H1 (cell line): ENCODE data around the gene ZBTB46.

Source experiments
- BACH1 ChIP-seq: IDR thresholded peaks from 2 replicates; pipeline ENCODE4 v1.6.1; 2012; ENCODE audit warnings: low read length, improper control_type of control experiment
- CTCF ChIP-seq, 3 experiments: IDR thresholded peaks; 1 replicate in 2 of 3; 2 replicates in 1 of 3; pipeline versions ENCODE4 v1.5.1 to v1.6.1; 2011; ENCODE audit warnings: low read length in 3 of 3, mild to moderate bottlenecking in 3 of 3, inconsistent platforms in 2 of 3, low read depth in 1 of 3, moderate library complexity in 1 of 3; ENCODE audit not compliant: insufficient read depth in 1 of 3; ENCODE audit errors: control extremely low read depth in 1 of 3
- EGR1 ChIP-seq: IDR thresholded peaks from 2 replicates; pipeline ENCODE4 v1.6.1; 2011; ENCODE audit warnings: low read depth, low read length, borderline replicate concordance
- EZH2 ChIP-seq: fragments of 200-600 bp; sonication (generic); IDR thresholded peaks from 2 replicates; pipeline ENCODE4 v1.7.1; 2012; ENCODE audit warnings: low read depth, mild to moderate bottlenecking, moderate library complexity, low read length, inconsistent platforms; ENCODE audit not compliant: severe bottlenecking
- MAX ChIP-seq: IDR thresholded peaks from 2 replicates; pipeline ENCODE4 v1.6.1; 2012; ENCODE audit warnings: inconsistent platforms
- NRF1 ChIP-seq: IDR thresholded peaks from 2 replicates; pipeline ENCODE4 v1.6.1; 2011; ENCODE audit warnings: mild to moderate bottlenecking, low read depth, low read length, improper control_type of control experiment
- POLR2A ChIP-seq, 2 experiments: IDR thresholded peaks; 1 replicate in 1 of 2; 2 replicates in 1 of 2; pipeline ENCODE4 v1.6.1; 2011; ENCODE audit warnings: low read depth in 2 of 2, low read length in 2 of 2, mild to moderate bottlenecking in 2 of 2; ENCODE audit errors: control extremely low read depth in 1 of 2
- POLR2AphosphoS5 ChIP-seq: IDR thresholded peaks from 2 replicates; pipeline ENCODE4 v1.6.1; 2011; ENCODE audit warnings: low read depth, low read length
- RBBP5 ChIP-seq: IDR thresholded peaks from 2 replicates; pipeline ENCODE4 v1.7.1; 2012; ENCODE audit warnings: low read depth, mild to moderate bottlenecking, inconsistent platforms, low read length, moderate library complexity, borderline replicate concordance
- RFX5 ChIP-seq: IDR thresholded peaks from 2 replicates; pipeline ENCODE4 v1.6.1; 2011; ENCODE audit warnings: low read depth, low read length, improper control_type of control experiment, borderline replicate concordance
- SIN3A ChIP-seq, 2 experiments: IDR thresholded peaks in 1 of 2; conservative IDR thresholded peaks in 1 of 2; 2 replicates each; pipeline ENCODE4 v1.6.1; 2011 to 2012; ENCODE audit warnings: low read length in 2 of 2, improper control_type of control experiment in 1 of 2, low read depth in 1 of 2, mild to moderate bottlenecking in 1 of 2
- YY1 ChIP-seq: IDR thresholded peaks from 2 replicates; pipeline ENCODE4 v1.6.1; 2011; ENCODE audit warnings: low read depth, mild to moderate bottlenecking, low read length
- ZNF274 ChIP-seq: IDR thresholded peaks from 2 replicates; pipeline ENCODE4 v1.7.0; 2012; ENCODE audit warnings: low read length, borderline replicate concordance; ENCODE audit errors: extremely low read depth

- TF ChIP-seq POLR2A (IDR thresholded peaks at IDR 0.05; ENCODE audit: control extremely low read depth in 1 of 2, low read depth in 2 of 2, low read length in 2 of 2) (no peak), NRF1 (no peak), RFX5 (no peak), YY1 (no peak), RBBP5 (no peak), CTCF (IDR thresholded peaks at IDR 0.05; ENCODE audit: control extremely low read depth in 1 of 3, insufficient read depth in 1 of 3, low read depth in 1 of 3, low read length in 3 of 3) (no peak), EZH2 (no peak), BACH1 (no peak), POLR2AphosphoS5 (no peak), MAX (no peak), EGR1 (no peak), ZNF274 (no peak), SIN3A (conservative IDR thresholded peaks at IDR 0.05 in 1 of 2, IDR thresholded peaks at IDR 0.05 in 1 of 2; ENCODE audit: low read depth in 1 of 2, low read length in 2 of 2) (no peak)
These were observed 32.1 kb upstream of the ZBTB46 start for GRCh38 chr20:63863021-63863797.
